Hepatocyte (in vitro differentiated cells): ENCODE data around the gene PPFIBP2.

ENCODE experiments used
- EZH2 ChIP-seq: fragments of 200-600 bp; sonication (generic); IDR thresholded peaks from 2 replicates; pipeline ENCODE4 v1.6.1; 2016; ENCODE audit warnings: antibody characterized with exemption, mild to moderate bottlenecking, borderline replicate concordance
- TF ChIP-seq, protein P1 (sequence below): fragments of 200-600 bp; sonication (generic); IDR thresholded peaks from 2 replicates; pipeline ENCODE4 v1.5.1; 2016; ENCODE audit warnings: antibody characterized with exemption, mild to moderate bottlenecking; ENCODE audit not compliant: poor library complexity

DNA sequence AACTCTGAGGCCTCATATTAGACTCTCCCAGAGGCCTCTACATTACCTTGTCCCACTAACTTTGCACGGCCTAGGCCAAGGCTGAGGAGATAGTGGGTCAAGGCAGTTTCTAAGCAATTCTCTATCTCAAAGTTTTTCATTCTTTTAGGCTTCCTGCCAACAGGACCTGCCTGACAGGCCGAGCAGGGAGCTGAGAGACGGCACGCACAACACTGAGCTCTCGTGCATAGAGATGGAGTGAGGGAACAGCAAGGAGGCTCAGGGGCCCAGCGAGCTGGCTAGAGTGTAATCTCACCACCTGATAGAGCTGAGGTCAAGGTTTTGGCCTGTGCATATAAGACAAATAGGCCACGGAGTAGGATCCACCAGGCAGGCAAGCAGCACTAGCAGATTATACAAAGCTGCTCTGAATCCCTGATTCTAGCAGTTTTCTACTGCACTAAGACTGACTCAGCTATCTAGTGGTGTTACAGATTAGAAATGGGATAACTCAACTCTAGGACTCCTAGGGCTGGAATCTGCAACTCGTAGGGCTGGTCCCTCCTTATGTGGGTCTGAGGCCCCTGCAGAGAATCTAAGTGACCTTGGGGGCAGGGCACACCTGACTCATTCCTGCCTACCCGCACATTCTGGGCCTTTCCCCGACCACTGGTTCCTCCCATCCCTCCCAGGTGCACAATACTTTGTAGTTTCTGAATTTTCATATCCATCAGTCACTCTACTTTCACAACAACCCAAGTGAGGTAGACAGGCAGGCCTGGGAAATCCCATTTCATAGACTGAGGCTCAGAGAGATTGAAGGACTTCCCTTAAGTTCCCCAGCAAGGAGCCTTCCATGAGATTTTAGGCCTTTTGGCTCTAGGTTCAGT, 157.8 kb downstream of the PPFIBP2 start:
- TF ChIP-seq, protein P1, sequence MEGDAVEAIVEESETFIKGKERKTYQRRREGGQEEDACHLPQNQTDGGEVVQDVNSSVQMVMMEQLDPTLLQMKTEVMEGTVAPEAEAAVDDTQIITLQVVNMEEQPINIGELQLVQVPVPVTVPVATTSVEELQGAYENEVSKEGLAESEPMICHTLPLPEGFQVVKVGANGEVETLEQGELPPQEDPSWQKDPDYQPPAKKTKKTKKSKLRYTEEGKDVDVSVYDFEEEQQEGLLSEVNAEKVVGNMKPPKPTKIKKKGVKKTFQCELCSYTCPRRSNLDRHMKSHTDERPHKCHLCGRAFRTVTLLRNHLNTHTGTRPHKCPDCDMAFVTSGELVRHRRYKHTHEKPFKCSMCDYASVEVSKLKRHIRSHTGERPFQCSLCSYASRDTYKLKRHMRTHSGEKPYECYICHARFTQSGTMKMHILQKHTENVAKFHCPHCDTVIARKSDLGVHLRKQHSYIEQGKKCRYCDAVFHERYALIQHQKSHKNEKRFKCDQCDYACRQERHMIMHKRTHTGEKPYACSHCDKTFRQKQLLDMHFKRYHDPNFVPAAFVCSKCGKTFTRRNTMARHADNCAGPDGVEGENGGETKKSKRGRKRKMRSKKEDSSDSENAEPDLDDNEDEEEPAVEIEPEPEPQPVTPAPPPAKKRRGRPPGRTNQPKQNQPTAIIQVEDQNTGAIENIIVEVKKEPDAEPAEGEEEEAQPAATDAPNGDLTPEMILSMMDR, result no peak
- no peak for TF ChIP-seq EZH2
